Measurements from ENCODE around the gene MYO1B.

MYO1B gene

GRCh38 chr2:191258996-191259395 is 13.8 kb downstream of the MYO1B start:
- DNase-seq (ENCODE audit: low read depth in 3 of 3) = no peak

GRCh38 chr2:191262436-191262835 is 17.2 kb downstream of the MYO1B start:
- no peak for DNase-seq (ENCODE audit: low read depth in 3 of 3)

DNA sequence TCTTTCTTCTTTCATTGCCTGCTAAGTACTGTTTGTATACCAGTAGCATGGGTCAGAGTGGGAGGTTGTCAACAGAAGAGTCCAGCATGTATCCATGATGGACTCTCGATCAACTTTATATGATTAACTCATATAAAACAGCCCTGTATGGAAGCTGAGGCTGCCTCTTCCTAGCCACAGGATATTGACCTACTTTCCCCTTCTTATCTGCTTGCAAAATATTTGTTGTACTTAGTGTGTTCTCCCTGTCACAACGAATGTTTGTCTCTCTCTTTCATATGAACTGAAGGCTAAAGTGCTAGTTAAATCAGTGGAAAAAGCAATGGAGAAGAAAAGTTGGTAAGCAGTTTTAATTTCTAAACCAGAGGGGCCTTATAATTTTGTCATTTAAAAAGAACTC is 17.8 kb downstream of the MYO1B start:
- no peak for DNase-seq (ENCODE audit: low read depth in 3 of 3)

- DNase-seq (ENCODE audit: low read depth in 3 of 3) = no peak
Observed at GRCh38 chr2:191264647-191265081, 19.5 kb downstream of the MYO1B start.

GRCh38 chr2:191265311-191266170 is 20.3 kb downstream of the MYO1B start:
- DNase-seq (ENCODE audit: low read depth in 3 of 3) = no peak

DNA sequence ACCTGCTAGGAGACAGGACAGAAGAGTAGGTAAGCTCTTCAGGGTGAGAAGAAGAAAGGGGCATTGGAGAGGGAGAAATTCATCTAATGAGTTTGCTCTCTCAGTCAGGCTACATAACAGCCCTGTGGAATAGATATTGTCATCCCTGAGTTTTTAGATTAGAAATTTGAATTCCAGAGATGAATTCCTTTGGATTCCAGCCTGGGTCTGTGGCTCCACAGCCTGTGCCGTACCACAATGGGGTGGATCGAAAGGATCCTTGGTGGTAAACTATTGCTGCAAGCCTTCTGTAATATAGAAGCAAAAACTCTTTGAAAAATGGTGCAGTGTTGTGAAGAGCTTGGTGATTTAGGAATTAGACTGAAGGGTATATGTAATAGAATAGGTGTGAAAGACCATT is 21.0 kb downstream of the MYO1B start:
- no peak for DNase-seq (ENCODE audit: low read depth in 3 of 3)

DNA sequence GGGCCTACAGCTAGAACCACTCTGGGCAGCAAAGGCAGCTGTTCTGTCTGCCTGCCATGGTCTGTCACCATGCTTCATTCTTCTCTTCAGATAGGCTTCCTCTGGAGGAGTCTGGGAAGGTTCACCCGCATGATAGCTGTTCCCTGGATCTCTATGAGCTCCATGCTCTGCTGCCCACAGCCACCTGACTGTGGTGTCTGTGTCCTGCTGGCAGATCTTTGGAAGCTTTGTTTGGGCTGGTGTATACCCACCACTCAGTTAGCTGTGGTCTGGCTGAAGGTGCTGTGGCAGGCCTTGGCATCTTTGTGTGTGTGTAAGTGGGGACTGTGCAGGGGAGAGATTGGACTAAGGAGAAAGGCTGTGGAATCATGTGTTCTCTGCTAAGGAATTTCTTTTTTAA is 23.4 kb downstream of the MYO1B start:
- no peak for DNase-seq (ENCODE audit: low read depth in 3 of 3)

GRCh38 chr2:191270306-191271161 is 25.3 kb downstream of the MYO1B start:
- no peak for DNase-seq (ENCODE audit: low read depth in 3 of 3)

GRCh38 chr2:191272064-191272463 is 26.9 kb downstream of the MYO1B start:
- no peak for DNase-seq (ENCODE audit: low read depth in 3 of 3)

DNA sequence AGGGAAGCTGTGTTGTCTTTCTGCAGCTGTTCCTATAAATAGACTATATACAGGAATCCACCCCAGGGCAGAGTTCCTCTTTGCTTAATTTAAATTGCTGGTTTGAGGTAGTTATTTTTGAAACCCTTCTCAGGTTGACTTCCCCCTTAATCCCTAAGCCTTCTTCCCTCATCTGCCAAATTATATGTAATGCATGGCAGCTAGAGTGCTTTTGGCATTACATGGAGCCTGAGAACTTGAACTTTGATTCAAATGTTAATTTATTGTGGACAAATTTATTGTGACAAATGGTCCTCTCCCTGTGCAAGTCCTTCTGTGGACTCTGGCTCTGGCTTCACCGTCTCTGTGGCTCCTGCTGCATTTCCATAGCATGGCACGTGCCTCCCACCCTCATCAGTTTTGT is 29.2 kb downstream of the MYO1B start:
- DNase-seq (ENCODE audit: low read depth in 3 of 3) = no peak

GRCh38 chr2:191276792-191277465 is 31.7 kb downstream of the MYO1B start:
- DNase-seq (ENCODE audit: low read depth in 3 of 3) = no peak

DNA sequence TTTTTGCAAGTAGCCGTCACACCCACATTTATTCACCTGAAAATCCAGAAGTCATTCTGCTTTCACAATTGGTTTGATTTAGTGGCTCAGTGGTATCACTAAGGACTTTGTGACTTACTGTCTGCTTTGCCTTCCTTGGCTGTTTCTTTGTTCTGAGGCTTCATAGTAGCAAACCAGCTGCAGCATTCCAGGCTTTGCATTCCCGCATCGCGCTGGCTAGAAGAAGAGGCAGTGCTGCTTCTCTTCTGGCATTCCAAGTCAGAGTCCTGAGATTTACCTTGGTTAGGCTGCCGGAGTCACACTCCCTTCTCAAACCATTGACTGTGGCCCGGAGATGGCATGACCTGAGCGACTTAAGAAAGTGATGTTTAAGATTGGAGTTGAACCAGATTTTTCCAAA is 35.1 kb downstream of the MYO1B start:
- no peak for DNase-seq (ENCODE audit: low read depth in 3 of 3)

DNA sequence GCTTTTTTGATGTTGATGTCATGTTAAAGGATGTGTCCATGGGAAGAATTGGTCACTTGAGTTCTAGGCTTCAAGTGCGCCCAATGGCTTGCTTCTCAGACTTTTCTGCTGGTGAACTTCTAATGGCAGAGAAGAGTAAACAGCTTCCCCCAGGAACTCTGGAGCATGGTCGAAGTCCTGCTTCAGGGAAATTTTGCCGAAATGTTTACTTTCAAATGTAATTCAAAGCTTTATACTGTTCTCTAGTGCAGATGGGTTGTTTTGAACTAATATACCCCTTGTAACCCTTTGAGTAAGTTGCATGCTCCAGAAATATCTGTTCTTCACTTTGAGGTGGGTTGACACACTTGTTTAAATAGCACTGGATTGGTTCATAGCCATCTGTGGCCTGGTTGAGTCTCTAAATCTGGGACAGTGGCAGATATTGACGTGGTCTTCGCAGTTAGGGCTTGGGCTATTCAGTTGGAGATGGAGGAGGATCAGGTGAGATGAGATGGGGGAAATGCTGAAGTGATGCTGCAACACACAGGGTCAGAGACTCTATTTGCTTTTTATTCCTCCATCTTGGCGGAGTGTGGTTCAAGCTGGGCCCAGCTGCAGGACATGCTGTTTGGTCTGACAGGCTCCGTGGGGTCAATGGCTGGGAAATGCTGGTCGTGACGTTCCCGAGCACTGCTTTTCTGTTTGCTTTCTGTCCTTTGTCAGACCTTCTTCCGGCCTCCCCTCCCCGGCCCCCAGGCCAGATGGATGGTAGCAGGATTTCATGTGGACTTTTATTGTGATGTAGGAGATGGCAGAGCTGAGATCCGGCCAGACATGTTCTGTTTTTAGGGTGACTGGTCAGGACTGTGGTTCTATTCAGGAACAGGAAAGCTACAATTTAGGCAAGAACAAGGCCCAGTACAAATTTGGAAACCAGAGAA is 35.9 kb downstream of the MYO1B start:
- no peak for DNase-seq (ENCODE audit: low read depth in 3 of 3)

- DNase-seq (ENCODE audit: low read depth in 3 of 3) = no peak
Observed at GRCh38 chr2:191285252-191285651, 40.0 kb downstream of the MYO1B start.

DNA sequence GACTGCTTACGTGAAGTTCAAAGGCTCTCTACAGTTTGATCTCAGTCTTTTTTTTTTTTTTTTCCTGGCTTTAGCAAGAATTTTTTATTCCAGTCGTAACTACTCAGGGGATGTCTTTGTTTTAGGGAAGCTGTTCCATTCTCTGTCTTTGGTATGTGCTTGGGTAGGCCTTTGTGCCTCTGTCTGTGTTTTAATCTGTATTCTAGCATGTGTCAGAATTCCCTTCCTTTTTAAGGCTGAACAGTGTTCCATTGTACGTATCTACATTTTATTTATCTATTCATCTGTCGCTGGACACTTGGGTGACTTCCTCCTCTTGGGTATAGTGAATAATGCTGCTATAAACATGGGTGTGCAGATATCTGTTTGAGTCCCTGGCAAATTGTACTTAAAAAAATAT is 42.6 kb downstream of the MYO1B start:
- DNase-seq (ENCODE audit: low read depth in 3 of 3) = no peak

GRCh38 chr2:191289049-191289448 is 43.8 kb downstream of the MYO1B start:
- no peak for DNase-seq (ENCODE audit: low read depth in 3 of 3)

DNA sequence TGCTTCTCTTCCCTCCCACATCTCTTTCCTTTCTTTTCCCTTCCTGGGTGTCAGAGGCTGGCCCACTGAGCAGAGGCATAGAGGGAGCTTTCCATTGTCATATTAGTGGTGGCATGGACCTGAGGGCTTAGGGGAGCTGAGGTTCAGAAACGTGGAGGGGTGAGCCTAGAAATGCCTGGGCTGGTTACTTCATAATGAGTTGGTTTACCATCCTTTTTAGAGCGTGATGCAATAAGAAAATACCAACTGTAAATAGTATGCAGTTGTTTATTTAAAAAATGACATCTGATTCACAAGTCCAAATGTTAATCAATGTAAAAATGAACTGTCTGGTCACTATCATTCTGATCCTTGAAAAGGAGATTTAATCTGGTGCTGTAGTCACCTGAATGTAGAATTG is 46.3 kb downstream of the MYO1B start:
- no peak for DNase-seq (ENCODE audit: low read depth in 3 of 3)

DNA sequence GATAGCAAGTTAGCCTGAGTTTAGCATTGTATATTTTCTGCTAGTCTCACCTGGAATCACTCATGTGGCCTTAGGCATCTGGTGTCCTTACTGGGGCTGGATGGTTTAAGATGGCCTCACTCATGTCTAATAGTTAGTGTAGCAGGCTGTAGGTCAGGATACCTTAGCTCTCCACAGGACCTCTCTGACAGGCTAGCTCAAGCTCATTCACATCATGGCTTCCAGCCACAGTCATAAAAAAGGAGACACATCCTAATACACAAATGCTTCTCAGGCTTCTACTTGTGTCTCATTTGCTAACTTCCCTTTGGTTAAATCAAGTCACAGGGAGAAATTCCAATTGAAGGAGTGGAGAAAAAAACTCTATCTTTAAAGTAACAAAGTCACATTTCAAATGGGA is 47.7 kb downstream of the MYO1B start:
- DNase-seq (ENCODE audit: low read depth in 3 of 3) = no peak

GRCh38 chr2:191295088-191295487 is 49.9 kb downstream of the MYO1B start:
- no peak for DNase-seq (ENCODE audit: low read depth in 3 of 3)

DNA sequence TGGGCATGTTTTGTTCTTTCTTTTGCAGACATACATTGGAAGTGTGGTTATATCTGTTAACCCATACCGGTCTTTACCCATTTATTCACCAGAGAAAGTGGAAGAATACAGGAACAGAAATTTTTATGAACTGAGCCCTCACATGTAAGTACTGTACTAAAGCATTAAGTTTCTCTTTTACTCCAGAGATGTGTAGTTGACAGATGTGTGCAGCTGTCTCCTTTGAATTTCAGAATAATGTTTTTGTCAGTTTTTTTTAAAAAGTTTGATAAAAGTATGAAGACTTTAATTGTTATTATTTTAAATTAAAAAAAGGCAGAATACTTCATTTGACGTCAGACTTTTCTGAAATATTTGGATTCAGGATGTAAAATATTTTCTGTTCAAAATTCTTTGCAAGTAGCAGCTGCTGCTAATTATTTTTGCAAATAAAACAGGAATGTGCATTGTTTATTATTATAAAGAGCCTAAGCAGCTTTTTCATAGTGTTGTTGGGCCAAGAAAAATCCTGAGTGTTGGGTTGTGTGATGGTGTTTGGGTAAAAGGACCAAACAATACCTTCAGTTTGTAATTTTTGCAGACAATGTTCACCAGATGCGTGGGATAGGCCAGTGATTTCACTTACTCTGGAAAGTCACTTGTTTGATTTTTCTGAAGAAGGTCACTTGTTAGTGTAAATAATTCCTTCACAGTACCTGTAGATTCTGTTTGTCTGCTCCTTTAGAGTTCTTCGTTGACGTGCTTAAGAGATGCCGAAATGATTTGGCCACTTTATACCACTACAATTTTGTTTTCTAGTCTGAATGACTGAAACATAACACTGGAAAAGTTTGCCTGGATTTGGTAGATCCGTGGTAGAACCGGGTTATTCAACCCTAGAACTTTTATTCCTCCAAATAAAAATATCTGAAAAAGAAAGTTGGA is 51.1 kb downstream of the MYO1B start:
- no peak for DNase-seq (ENCODE audit: low read depth in 3 of 3)
